Fibroblast of the aortic adventitia (primary cell): Measurements from ENCODE around the gene ADH1B. TPM values are rescaled to one million over a fixed set of nuclear protein-coding genes. Genes with fewer than 3 reads are reported as not detected.

Experiments
- DNase-seq: peaks from one replicate; pipeline ENCODE4 v3.0.0-alpha.2; 2010; ENCODE audit warnings: low read depth
- H3K4me3 ChIP-seq: 2 replicates; pipeline ENCODE4 v1.5.1; 2011; ENCODE audit warnings: low read depth, mild to moderate bottlenecking, control low read depth, low read length, moderate library complexity
- CTCF ChIP-seq: IDR thresholded peaks from 2 replicates; pipeline ENCODE4 v1.5.1; 2011; ENCODE audit warnings: mild to moderate bottlenecking, low read length, control low read depth, inconsistent platforms; ENCODE audit not compliant: insufficient read depth
- total RNA-seq: library from RNA; depleted of rRNA; stranded (reverse); fragments of >200 nt; gene quantifications from 2 replicates; pipeline ENCODE4 v1.2.3, GENCODE V29; 2012; ENCODE audit warnings: low replicate concordance

The ADH1B gene
- total RNA-seq, 1 donor: 535 TPM

GRCh38 chr4:99305638-99306400 is 15.4 kb downstream of the ADH1B start:
- H3K4me3 ChIP-seq: no peak overlapping the region
- TF ChIP-seq CTCF: no peak
- peak; percentile 46 for DNase-seq

- DNase-seq: peak; percentile 70
- no peak overlapping the region for H3K4me3 ChIP-seq
- TF ChIP-seq CTCF: no peak
Measured at GRCh38 chr4:99301376-99302164, 19.6 kb downstream of the ADH1B start.

- no peak for TF ChIP-seq CTCF
- H3K4me3 ChIP-seq: no peak overlapping the region
- peak; percentile 100 for DNase-seq
Measured at GRCh38 chr4:99300934-99301333, 20.3 kb downstream of the ADH1B start.

GRCh38 chr4:99293357-99293756 is 27.8 kb downstream of the ADH1B start:
- no peak for TF ChIP-seq CTCF

GRCh38 chr4:99290848-99291786 is 30.1 kb downstream of the ADH1B start, which contains the start of gene ADH1A:
ADH1A (minus strand) TSS chr4:99290985; CDS start chr4:99290914, 71 bp downstream.
- TF ChIP-seq CTCF: no peak
- no peak for DNase-seq
- no peak within 1 kb of the TSS for H3K4me3 ChIP-seq

More at GRCh38 chr4:99293357-99293756, 27.8 kb downstream of the ADH1B start:
- H3K4me3 ChIP-seq: no peak overlapping the region
- no peak for DNase-seq

- no peak for DNase-seq
- no peak overlapping the region for H3K4me3 ChIP-seq
- no peak for TF ChIP-seq CTCF
Measured at GRCh38 chr4:99285387-99285786, 35.8 kb downstream of the ADH1B start.
